GM18502 (cell line): ENCODE data around the gene TPX2.

Experiments used
- ATAC-seq: cut with Tn5 transposase; IDR thresholded peaks from one replicate; pipeline ENCODE4 v1.9.1; 2021; ENCODE audit warnings: mild to moderate bottlenecking; ENCODE audit not compliant: unreplicated experiment, poor library complexity

TPX2 gene

GRCh38 chr20:31758521-31758920, 19.4 kb downstream of the TPX2 start:
- no peak for ATAC-seq

GRCh38 chr20:31758991-31759390, 19.9 kb downstream of the TPX2 start:
- no peak for ATAC-seq

GRCh38 chr20:31759836-31760518, 20.9 kb downstream of the TPX2 start:
- no peak for ATAC-seq

GRCh38 chr20:31760519-31761240, 21.6 kb downstream of the TPX2 start:
- ATAC-seq = no peak

GRCh38 chr20:31764641-31765305, 25.7 kb downstream of the TPX2 start:
- no peak for ATAC-seq

GRCh38 chr20:31767805-31768204, 28.7 kb downstream of the TPX2 start:
- ATAC-seq = no peak

GRCh38 chr20:31769681-31770080, 30.6 kb downstream of the TPX2 start:
- ATAC-seq = no peak

GRCh38 chr20:31770243-31770642, 31.2 kb downstream of the TPX2 start:
- ATAC-seq = no peak

- no peak for ATAC-seq
Observed at GRCh38 chr20:31774408-31774807, 35.3 kb downstream of the TPX2 start.

- ATAC-seq = no peak
Observed at GRCh38 chr20:31780839-31781238, 41.7 kb downstream of the TPX2 start.

GRCh38 chr20:31781945-31782344, 42.9 kb downstream of the TPX2 start:
- no peak for ATAC-seq

GRCh38 chr20:31784354-31785044, 45.4 kb downstream of the TPX2 start:
- ATAC-seq = no peak

GRCh38 chr20:31785089-31785488, 46.0 kb downstream of the TPX2 start:
- no peak for ATAC-seq

GRCh38 chr20:31788578-31788977, 49.5 kb downstream of the TPX2 start:
- no peak for ATAC-seq

- ATAC-seq = no peak
Observed at GRCh38 chr20:31790401-31790800, 51.3 kb downstream of the TPX2 start.

- no peak for ATAC-seq
Observed at GRCh38 chr20:31797364-31797763, 58.3 kb downstream of the TPX2 start.

- ATAC-seq = no peak
Observed at GRCh38 chr20:31801508-31801907, 62.4 kb downstream of the TPX2 start.

GRCh38 chr20:31803552-31804291, 64.6 kb downstream of the TPX2 start:
- no peak for ATAC-seq

GRCh38 chr20:31806564-31807355, 67.7 kb downstream of the TPX2 start:
- no peak for ATAC-seq
